ENCODE measurements around the gene PLPPR1.
"Not testable (repeated sequence)": the region's sequence is repeated elsewhere in the genome, so short reads cannot be mapped to it uniquely, and the experiment has no call there.

Gene PLPPR1

GRCh38 chr9:101309139-101309538 lies 280.6 kb downstream of the PLPPR1 start:
- DNase-seq, result no peak

GRCh38 chr9:101311191-101311590 lies 282.7 kb downstream of the PLPPR1 start:
- DNase-seq, result no peak

GRCh38 chr9:101311758-101312420 lies 283.4 kb downstream of the PLPPR1 start:
- DNase-seq, result peak; percentile 54 to 94 (median 67)

- DNase-seq, result no peak
Observed at GRCh38 chr9:101312661-101313060, 284.1 kb downstream of the PLPPR1 start.

DNA sequence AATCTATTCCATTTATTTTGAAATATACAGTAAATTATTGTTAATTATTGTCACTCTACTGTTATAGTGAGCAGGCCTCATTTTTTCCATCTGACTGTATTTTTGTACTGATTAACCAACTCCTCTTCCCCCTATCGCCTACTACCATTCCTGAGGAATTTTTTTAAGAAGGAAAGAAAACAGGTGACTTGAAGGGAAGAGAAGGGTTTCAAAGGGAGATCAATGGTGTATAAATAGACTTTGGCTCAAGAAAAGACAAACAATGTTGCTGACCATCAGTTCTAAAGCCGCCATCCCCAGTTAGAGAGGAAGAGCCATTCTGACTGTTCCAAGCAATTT lies 286.6 kb downstream of the PLPPR1 start:
- no peak for DNase-seq

DNA sequence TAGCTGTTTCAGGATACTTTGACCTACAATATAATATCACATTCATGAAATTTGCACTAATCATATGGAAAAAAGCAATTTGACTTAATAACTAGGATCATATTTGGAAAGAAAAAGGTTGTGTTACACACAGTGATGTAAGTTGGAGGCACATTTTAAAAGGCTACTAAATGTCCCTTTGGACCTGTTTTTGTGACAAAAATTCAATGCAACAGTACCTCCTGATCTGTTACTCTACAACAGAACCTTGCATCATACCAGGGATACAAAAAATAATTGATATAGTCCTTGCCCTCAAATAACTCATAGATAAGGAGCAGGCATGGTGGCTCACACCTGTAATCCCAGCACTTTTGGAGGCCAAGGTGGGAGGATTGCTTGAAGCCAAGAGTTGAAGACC lies 289.2 kb downstream of the PLPPR1 start:
- no peak for DNase-seq

- DNase-seq, result no peak
Observed at GRCh38 chr9:101323129-101323528, 294.6 kb downstream of the PLPPR1 start.

DNA sequence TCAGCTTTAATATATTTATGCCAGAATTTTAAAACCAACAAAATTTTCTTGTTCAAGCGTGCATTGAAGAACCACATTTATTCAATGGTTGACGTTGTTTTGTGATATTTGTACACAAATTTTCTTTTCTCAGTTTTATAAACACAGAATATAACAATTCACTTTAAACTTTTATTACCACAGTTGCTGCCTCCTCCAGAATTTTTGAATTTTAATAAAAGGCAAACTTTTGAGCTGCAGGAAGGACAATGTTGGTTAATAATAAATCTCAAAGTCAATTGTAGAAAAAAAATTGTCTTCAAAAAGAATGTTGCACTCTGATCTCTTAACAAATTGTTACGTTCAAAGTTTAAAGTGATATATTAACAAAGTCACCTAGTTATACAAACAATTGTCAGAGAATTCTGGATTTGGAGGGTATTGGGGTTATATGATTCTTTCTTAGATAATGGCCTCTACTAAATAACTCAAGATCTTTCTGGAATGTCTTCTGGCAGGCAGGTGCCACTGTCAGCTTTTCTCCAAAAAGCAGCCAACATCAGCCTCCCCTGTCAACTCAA lies 295.8 kb downstream of the PLPPR1 start:
- no peak for DNase-seq

DNA sequence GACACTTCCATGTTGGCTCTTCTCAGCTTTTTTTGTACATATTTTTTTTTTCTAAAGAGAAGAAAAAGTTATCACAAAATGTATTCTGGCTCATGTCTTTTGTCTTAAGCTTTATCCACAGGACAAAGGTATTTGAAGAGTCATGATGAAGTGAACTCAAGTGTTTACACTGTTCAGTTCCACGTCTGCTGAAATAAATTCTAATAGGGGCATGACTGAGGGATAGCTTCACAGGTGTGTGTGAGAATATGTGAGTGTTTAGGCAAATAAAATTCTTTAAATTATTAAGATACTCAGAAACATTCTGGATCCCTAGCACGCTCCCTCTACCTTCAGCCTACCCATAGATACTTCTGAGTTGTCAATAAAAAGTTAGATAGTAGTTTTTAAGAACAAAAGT lies 296.5 kb downstream of the PLPPR1 start:
- peak in 1 of 3 experiments; percentile 17 for DNase-seq

- DNase-seq, result no peak
Observed at GRCh38 chr9:101326035-101326434, 297.5 kb downstream of the PLPPR1 start.

GRCh38 chr9:101326501-101326900 lies 298.0 kb downstream of the PLPPR1 start:
- DNase-seq, result peak in 2 of 3 experiments; percentile 65 to 88

DNA sequence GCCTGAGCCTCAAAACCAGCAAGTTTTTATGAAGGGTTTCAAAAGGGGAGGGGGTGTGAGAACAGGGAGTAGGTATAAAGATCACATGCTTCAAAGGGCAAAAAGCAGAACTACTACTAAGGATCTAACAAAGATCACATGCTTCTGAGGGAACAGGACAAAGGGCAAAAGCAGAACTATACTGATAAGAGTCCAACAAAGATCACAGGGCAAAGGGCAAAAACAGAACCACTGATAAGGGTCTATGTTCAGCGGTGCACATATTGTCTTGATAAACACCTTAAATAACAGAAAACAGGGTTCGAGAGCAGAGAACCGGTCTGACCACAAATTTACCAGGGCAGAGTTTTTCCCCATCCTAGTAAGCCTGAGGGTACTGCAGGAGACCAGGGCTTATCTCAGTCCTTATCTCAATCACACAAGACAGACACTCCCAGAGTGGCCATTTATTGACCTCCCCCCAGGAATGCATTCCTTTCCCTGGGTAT lies 298.9 kb downstream of the PLPPR1 start:
- not testable (repeated sequence) for DNase-seq

- no peak for DNase-seq
Observed at GRCh38 chr9:101332362-101332761, 303.8 kb downstream of the PLPPR1 start.

- no peak for DNase-seq
Observed at GRCh38 chr9:101333490-101333889, 305.0 kb downstream of the PLPPR1 start.

- DNase-seq, result no peak
Observed at GRCh38 chr9:101333926-101334702, 305.6 kb downstream of the PLPPR1 start.

GRCh38 chr9:101336091-101336490 lies 307.6 kb downstream of the PLPPR1 start:
- no peak for DNase-seq

DNA sequence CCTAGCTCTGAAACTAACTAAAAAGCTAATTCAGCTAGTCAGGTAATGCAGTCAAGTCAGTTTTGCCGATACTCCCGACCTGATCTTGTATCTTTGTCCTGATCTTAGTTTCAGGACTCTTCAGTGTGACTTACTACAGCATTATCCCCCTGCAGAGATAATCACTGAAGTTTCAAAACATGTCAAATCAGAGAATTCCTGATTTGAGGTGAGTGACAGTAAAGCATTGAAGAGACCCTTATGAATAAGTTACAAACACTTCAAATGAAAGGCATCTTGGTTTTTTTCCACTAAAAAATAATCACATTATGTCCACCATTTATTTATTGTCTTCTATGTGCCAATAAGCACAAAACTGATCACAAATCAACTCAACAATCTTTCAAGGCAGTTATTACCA lies 308.7 kb downstream of the PLPPR1 start:
- no peak for DNase-seq

DNA sequence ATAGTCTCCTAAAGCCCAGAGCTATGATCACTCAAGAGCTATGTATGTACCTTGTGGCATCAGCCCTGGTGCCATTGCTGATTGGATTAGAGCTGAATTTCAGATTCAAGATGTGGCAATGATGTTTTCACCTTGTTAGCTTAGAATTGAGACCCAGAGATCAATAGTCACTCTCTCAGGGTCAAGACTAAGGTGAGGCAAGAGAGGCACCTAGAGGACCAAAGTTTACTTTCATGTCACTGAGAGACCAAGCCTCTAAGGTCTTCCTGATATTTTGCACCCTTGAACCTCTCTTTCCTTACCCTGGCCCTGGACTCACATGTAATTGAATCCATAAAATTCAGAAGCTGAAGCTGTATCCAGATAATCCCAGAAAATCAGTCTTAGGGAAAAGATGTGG lies 313.4 kb downstream of the PLPPR1 start:
- DNase-seq, result no peak

- DNase-seq, result no peak
Observed at GRCh38 chr9:101342595-101342994, 314.1 kb downstream of the PLPPR1 start.

DNA sequence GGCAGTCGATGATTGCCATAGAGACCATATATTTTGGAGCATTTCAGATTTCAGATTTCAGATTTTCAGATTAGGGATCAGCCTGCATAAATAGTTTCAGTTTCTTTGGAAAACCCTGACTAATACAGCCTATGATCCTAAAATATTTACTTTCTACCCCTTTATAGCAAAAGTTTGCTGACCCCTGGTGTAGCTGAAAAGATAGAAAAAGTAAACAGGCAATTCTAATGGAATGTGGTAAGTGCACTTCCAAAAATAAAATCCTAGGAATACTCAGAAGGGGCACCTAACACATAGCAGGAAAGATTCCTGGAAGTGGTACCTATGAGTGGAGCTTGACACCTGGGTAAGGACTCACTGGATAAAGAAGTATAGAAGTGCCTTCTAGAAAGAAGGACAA lies 321.8 kb downstream of the PLPPR1 start:
- no peak for DNase-seq

DNA sequence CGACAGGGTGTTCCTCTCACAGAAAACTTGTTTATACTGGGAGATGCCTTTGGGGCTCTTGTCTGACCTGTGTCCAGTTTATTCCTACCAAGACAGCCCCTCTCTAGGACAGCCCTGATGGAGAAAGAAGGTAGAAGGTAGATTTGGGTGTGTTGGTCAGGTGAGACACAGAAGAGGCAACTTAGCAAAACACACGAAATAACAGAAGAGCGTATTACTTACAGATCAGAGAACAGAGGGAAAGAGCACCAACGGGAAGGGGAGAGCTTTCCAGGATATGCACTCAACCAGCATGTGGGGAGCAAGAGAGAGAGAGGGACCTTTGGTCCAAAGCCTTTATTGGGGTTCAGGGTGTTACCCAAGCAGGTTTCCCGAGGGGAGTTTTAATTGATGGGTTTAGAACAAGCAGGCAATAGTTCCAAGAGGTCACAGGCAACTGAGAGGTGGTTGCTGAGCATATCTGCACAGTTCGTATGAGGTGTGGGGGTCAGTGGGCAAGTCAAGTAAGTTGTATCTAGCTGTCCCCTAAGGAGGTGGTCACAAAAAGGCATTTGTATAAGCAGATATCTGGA lies 324.5 kb downstream of the PLPPR1 start:
- no peak for DNase-seq

DNA sequence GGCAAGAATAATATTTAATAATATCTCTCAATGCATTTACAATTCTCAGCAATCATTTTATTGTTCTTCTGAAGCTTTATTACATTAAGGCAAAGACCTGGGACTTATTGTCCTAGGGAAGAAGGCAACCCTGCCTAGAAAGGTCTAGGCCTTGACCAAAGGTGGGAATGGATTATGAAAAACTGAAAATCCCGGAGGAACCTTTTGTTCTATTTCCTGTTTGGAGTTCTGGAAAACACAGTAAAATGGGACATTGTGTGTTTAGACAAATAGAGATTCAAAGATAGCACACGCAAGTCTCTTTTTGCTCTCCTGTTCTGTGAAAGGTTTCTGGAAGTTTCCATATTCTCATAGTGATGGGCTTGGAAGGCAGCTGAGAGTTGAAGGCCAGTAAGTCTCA lies 325.2 kb downstream of the PLPPR1 start:
- DNase-seq, result no peak

GRCh38 chr9:101354143-101354764 lies 325.7 kb downstream of the PLPPR1 start:
- DNase-seq, result no peak
